Embryonic facial prominence (tissue), 1 donor: ENCODE data around the gene FGF14.

Experiments used
- DNase-seq: peaks from one replicate; pipeline ENCODE4 v3.0.0-alpha.2; 2016; ENCODE audit errors: extremely low spot score

FGF14 gene

DNA sequence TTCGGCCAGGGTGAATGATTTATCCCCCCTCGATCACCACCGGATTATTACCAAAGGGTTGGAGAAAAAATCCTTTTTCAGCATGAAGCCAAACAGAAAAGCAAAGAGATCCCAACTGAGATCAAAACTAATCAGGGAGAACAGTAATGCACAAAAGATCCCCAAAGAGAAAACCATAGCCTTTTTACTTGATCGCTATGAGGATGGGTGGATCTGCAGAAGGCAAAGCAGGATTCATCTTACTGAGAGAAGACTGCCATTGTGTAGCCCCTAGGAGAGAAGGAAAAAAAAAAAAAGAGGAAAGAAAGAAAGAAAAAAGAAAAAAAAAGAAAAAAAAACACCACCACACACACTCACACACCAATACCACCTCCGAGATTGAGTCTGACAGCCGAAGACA lies at the start of gene FGF14:
FGF14 (minus strand) TSS at position 283 of the 400 bp plus-strand sequence.
- no peak for DNase-seq

DNA sequence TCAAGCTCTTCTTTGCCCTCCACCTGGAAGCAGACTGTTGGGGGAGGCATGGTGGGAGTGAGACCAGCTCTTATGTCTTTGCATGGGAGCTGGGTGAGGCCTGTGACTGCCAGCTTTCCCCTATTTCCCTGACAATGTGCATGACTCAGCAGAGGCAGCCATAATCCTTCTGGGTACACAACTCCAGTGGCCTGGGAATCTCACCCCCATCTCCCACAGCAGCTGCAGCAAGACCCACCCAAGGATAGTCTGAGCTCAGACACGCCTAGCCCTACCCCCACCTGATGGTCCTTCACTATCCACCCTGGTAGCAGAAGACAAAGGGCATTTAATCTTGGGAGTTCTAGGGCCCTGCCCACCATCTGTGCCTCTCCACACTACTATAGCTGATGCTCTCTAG lies 41.4 kb upstream of the FGF14 start:
- no peak for DNase-seq

DNA sequence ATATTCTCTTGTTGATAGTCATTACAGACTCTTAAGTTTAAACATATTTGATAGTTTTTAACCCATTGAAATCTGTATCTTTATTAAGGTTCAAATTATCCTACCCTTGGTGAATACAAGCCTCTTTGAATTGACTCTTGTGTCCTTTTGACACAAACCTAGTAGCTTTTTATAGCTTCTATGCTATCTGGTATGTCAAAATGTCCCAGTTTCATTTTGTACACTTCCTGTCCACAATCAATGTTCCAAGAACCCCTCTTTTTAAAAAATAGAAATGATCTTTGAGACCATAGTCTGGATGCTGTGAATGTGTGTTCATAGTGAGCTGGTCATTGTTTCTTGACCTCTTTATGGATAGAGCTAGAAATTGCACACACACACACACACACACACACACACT lies 39.2 kb upstream of the FGF14 start:
- no peak for DNase-seq

DNA sequence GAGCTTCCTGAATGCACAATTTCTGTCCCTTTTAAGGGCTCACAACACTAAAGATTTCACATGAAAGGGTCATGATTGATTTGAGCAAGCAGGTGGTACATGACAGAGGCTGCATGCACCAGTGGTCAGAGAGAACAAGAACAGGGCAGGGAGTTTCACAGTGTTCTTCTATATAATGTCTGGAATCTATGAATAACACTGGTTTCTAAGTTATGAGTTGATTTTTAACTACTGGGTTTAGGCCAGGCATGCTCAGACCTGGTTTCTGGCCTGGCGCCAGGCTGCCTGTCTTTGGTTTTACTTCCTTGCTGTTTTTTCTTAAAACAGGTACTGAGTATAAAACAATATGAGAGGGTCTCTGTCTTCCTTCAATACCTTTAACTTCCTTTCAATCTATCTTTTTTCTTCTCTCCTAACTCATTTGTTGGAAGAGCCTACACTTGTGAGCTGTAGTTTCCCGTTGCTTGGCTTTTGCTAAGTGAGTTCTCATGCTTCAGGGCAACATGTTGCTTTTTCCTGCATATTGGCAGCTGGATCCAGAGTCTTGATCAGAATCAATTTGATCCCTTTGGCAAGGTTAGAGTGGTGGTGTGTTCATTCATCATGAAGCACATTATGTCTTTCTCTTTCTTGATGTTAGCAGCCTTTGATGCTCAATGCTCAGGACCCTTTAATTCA lies 38.5 kb upstream of the FGF14 start:
- DNase-seq = no peak

DNA sequence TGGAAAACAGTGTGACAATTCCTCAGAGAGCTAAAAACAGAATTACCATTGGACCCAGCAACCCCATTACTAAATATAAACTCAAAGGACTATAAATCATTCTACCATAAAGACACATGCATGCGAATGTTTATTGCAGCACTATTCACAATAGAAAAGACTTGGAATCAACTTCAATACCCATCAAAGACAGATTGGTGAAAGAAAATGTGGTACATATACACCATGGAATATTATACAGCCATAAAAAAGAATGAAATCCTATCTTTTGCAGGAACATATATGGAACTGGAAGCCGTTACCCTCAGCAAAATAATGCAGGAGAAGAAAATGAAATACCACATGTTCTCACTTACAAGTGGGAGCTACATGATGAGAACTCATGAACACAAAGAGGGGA lies 20.8 kb upstream of the FGF14 start:
- DNase-seq = no peak

DNA sequence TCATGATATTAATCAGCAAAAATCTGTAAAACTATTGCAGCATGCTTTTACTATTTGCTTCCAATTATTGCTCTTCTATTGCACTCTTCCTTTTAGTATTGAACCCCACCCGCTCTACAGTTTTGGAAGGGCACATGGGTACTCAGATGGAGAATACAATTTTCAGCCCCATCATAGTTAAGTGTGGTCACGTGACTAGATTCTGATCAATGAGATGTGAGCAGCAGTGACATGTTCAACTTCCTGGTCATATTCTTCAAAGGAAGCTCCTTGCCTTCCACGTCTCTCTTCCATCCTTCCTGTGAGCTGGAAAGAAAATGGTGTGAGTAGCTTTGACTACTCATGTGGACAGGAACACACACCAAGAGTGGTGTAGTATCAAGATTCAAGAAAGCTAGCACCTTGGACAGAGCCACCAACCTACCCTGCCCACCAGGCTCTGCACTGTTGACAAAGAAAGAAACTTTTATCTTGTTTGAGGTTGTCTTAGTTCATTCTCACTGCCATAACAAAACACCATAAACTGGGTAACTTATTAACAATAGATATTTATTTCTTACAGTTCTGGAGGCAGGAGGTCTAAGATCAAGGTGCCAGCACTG lies 3.8 kb upstream of the FGF14 start:
- no peak for DNase-seq

DNA sequence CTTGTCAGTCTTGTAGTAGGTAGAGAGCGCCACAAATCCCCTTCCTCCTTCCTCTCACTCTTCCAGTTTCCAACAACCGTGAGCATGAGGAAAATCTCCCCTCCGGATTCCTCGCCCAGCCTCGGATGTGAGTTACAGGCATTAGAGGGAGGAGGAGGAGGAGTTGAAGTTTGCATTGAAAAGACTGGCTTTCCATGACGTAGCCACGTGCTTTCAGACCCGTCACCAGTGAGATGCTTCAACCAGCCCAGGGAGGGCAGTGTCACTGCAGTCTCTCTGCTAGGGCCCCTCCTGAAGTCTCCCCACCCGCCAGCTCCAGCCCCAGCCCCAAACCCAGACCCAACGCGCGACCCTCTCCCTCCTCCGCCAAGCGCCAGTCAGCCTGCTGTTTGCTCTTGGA lies 442 bp upstream of the FGF14 start:
- no peak for DNase-seq

DNA sequence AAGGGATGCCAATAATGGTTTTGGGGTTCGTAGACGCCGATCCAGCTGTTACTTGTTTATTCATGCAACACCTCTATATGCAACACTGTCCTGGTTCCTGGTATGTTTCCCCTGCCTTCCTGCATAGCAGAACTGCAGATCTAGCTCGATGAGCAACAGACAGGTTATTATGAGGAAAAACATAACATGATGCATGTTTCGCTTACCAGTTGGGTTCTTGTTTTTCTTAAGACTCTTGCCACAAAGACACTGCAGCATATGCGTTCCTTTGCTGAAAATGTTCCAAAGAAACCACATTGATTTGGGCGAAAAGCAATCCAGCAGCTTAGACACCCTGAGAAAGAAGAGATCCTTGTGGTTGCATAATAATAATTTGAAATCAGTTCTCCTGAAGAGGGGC lies 583 bp downstream of the FGF14 start:
- no peak for DNase-seq

DNA sequence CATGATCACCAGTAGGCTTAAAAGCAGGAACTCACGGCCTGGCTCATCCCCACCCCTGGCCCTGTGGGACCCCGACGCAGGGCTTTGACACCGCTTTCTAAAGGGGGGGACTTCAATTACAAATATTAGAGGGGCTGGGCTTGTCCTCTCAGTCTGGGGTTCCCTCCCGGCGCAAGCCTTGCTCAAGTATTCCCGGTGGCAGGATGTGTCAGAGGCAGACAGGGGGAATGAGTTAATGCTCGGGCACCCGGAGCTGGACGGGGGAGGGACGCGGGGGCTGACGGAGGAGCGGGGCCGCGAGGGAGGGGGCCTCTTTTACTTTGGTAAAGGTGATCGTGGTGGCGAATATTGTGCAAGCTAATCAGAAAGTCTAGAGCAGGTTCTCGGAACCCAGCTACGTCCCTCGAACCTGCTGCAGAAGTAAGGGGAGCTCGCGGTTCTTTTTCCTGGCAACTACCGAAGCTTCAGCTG lies 1.1 kb downstream of the FGF14 start:
- no peak for DNase-seq

DNA sequence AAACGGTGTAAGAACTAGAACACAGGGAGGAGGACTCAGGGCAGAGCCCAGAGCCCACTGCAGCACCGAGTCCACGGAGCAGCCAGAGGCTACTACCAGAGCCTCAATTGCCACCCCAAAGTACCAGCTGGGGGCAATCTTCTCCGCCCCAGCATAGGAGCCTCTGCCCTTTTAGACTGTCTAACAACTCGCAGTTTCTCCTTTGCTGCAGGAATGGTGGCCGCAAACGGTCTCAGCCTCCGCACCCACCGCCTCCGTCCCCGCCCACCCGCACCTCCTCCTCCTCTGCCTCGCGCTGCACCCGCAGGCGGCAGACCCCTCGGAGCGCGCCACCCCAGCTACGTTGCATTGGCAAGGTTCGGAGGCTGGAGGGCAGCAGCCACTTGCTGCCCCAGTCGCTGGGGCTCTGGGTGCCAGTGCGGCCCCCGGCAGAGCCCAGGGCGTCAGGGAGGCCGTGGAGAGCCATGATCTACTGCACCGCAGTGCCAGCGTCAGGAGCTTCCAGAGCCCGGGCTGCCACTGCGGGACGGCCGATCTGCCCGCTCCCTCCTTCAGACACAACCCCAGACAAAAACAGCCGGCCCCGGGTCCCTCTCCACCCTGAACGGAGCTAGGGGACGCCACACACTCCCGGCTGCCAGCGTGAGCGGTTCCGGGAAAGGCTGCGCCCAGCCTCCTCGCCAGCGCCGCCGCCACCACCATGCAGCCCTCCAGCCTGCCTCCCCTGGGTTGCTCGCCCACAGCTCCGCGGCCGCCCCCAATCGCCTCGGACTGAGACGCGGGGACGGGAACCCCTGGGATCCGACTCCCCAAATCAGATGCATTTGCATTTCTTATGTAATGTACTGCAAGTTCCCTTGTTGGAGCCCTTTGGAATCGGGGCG lies 1.8 kb downstream of the FGF14 start:
- DNase-seq = no peak

DNA sequence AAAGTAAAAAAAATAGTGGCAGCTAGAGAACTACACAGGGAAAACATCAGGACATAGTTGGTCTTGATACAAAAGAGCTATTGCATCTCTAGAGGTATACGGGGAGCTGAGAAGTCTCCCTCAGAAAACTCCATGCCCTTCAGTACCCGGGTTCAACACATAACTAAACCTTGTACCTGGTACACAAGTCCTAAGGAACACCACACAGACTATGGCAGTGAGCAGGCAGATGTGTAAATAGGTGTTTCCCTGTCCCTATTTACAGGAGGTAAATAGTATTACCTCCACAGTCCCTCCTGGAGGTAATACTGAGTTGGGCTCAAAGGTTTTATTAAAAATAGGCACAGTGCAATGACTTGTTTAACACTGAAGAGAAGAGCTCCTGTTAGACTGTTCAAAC lies 5.9 kb downstream of the FGF14 start:
- DNase-seq = no peak

DNA sequence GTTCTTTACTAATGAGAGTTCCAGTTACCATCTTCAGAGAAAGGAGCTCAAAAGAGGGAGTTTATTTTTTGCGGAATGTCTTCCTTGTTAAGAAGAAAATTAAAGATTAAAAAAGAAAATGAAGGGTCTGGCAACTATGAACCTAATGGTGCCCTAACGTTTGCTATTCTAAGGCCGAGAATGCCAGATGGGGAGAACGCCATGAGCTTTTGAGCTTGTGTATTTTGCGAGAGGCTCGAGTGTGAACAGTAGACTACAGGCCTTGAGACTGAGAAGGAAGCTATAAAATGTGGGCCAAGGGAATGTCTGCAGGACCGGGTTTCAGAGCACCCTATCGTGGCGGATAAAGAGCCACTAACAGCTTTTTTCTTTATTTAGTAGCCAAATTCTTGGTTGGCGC lies 6.7 kb downstream of the FGF14 start:
- no peak for DNase-seq

DNA sequence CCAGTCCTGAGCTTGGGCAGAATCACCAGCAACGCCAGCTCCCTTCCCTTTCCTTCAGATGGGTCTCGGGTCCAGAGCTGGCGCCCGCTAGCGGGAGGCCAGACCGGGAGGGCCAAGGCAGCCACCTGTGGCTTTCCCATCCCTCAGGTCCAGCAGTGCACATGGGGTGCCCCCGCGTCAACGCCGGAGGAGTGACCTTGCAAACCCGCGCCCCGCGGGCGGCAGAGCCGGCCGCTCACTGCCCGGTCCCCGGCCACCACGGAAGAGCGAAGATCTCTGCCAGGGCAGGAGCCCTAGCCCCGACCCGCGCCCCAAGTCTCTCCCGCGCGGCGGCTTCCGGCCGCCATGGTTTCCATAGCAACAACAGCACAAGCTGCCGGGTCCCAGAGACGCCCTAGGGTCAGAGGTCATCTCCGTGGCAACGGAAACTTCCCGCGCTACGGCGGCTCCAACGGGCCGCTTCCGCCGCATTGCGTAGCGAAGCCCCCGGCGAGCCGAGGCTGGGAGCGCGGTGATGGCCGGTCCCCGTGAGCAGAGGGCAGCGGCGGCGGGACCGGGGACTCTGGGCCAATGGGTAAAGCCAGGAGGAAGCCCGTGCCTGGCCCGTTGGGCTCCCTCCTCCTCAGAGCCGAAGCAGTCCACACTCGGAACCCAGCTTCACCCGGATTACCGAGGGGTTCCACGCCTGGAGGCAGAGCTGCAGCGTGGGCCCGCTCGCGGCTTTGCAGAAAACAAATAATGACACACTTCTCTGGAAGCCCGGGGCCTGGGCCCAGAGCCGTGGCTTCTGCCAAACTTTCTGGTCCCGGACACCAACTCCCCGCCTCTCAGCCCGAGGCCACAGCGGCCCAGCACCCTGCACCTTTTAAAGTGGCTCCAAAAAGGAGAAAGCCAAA lies 7.4 kb downstream of the FGF14 start:
- peak; percentile 78 for DNase-seq

DNA sequence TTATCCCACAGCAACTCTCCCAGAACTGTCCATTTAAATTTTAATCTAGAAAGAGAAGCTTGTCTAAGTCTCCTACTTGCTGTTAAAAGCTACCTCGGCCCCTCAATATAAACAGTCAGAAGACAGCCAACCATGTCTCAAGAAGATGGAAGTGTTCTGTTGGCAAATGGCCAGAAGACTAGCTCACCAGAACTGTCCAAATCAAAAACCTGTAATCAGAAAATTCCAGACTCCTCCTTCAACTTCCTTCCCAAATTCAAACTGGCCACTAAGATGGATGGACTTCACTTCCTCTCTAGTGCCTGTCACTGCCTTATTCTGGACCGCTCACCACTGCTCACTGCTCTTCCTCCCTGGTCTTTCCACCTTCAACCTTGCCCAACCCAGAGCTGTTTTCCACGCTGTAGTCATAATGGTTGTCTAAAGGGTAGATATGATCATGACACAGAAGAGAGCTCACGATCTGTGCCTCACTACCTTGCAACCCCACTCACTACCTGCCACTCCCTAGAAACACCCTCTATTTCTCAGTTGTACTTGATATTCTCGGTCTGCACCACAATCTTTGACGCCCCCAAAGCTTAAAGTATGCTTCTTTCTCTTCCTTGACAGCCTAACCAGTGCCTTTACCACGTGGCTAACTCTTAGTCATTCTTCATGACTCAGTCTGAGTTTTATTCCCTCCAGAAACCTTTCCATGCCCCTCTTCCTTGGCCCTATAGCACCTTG lies 9.2 kb downstream of the FGF14 start:
- no peak for DNase-seq

DNA sequence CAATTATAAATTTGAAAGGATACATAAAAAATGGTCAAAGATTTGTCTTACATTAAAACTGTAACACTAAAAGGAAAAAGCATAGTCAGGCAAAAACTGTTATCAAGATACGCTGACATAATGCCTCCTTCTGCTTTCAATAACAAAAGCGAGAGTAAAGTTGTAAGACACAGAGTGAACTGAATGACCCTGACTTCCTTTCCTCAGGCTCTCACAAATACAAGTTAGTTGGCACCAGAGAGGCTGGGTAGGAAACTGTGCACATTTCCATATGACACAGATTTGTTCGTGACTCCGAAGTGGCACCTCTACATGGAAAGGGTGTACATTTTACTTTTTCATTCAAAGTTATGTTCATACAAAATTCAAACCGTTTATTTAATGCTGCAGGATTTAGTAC lies 15.4 kb downstream of the FGF14 start:
- no peak for DNase-seq

DNA sequence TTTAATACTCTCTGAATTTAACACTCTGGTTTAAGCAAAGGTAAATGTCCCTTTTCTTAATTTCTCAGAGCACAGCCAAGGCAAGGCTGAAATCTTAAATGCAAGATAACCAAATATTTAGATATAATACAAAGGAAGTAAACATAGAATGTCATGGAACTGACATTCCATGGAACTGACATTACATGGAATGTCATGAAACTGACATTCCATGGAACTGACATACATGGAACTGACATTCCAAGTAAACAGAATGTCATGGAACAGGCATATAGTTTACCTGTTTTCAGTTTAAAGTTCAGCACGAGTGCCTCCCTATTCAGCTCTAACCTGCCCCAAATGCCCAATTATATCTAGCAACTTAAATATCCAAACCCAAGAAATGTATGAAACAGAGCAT lies 21.8 kb downstream of the FGF14 start:
- DNase-seq = no peak

DNA sequence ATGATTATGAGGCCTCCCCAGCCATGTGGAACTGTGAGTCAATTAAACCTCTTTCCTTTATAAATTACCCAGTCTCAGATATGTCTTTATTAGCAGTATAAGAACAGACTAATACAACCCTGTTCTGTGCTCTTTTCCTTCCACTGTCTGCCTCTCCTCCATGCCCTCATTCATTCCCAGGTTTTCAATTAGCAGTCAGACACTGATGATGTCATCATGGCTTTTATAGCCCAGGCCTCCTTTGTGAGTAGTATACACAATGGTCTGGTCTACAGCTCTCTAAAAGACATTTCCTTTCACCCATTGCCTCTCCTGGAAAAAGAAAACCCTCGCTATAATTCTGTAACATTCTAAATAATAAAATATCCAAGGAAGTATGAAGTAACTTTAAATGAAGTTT lies 25.5 kb downstream of the FGF14 start:
- no peak for DNase-seq

DNA sequence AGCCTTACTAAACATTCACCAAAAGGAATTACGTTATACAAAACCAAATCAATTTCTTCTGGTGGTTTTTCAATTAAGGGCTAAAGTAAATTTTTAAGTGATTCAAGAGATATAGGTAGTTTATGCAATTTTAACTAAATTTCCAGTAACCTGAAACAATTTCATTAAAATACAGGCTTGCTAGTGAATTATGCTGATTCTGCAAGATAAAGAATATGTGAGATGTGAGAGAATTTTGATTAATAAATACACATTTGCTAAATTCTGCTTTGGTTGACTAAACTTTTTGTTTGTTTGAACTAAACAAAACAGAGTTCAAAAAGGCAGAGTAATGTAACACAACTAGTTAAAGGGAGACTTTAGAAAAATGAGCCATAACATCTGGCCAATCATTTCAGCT lies 27.1 kb downstream of the FGF14 start:
- DNase-seq = no peak

DNA sequence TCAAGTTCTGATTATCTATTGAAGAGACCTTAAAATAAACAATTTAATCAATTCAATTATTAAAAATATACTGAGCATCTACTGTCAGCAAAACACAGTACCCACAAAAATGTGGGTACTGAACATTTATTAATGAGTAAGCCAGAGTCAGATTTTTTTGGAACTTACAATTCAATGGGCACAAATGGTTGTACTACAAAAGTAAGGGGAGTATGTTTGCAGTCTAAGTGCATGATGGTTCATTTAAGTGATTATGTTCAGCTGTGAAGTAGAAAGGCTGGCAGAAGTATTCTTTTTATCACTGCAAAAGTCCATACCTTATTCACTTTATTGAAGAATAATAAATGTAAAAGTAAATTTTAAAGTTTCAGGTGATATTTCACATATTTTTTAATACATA lies 27.6 kb downstream of the FGF14 start:
- DNase-seq = no peak

DNA sequence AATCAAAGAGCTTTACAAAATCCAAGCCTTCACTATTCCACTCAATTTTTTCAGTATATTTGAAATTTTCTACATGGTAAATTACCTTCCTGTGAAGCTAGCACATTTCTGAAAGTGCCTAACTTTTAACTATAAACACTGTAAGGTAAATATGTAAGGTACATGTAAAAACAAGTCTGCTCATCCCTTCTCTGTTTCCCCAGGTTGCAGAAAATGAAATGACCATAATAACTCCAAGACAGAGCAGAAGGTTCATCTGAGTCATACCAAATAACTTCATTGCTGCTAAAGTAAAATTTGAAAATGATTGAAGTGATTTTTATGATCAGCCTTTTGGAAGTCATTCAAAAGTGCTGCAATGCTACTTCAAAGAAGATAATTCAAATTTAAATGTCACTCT lies 28.6 kb downstream of the FGF14 start:
- DNase-seq = no peak

DNA sequence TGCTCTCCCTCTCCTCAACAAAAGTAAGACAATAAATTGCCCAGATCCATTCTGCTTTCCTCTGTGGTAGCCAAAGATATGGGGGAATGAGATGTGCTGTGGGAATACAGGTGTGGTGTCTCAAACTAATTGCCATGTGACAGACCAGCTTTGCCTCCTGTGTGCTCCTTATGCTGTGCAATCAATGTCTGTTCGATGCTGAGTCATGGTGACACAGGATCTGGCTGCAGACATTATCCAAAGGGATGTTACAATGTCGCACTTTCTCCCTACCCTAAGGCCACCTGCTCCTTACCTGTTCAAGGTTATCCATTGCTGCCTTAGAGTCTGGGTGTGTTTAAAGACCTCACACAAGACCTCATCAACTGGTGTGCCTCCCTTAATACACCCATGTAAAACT lies 32.5 kb downstream of the FGF14 start:
- DNase-seq = no peak
